MV-4-11 (cell line): ENCODE measurements around the gene PPP1R3G.
A peak's percentile ranks its signal among the peaks of the same experiment; 100 is the strongest.

ENCODE experiments used
- DNase-seq: peaks from one replicate; lab custom pipeline; 2025; lab: John Stamatoyannopoulos, UW

Gene PPP1R3G

DNA sequence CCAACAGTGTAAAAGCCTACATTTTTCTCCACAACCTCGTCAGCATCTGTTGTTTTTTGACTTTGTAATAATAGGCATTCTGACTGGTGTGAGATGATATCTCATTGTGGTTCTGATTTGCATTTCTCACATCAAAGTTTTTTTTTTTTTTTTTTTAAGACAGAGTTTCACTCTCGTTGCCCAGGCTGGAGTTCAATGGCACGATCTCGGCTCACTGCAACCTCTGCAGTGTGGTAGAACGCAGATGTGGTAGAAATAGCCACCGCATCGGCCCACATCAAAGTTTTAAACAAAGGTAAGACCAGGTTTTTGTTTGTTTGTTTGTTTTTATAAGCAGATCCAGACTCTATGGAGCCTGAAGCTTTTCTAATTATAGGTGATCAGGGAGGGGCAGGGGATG, 12.7 kb upstream of the PPP1R3G start:
- DNase-seq = no peak

- DNase-seq = no peak
Observed at GRCh38 chr6:5073992-5074391, 11.1 kb upstream of the PPP1R3G start.

DNA sequence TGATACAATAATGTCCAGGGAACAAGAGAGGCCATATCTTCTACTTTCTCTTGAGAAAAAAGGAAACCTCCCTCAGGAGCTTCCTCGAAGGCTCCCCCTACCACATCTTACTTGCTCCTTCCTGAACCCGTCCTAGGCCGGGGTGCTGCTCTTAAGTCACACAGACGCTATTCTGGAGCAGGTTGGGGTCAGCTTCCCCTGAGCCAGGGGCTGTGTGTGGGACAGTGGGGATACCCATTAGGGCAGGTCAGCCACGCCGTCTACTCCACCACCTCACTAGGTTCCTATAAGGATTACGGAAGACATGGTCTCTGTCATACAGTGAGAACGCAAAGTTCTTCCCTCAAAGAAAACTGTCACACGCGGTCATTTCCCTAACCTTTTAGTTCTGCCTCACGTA, 8.2 kb upstream of the PPP1R3G start:
- DNase-seq = no peak

DNA sequence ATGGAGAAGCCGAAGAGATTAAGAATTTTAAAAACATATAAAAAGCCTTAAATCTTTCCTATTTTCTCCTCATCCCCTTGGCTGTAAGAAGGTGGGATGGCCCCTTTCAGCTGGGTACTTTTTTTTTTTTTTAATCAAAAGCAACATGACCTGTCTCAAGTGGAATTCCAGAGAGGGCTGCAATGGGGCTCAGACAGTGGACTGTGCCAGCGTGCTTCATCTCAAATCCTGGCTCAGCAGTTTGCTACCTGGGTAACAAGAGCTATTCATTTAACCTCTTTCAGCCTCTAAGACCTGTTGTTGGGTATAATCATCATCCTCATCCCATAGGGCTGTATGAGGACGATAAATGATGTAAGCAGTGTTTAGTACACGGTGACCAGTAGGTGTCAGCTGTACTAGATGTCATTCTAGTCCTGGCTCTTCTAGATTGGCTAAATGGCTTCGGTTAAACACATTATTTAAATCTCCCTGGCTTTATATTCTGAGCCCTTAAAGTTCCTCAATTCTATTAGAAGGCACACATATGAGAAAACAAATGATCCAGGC, 6.9 kb upstream of the PPP1R3G start:
- peak; percentile 60 for DNase-seq

- no peak for DNase-seq
Observed at GRCh38 chr6:5079692-5080091, 5.4 kb upstream of the PPP1R3G start.

DNA sequence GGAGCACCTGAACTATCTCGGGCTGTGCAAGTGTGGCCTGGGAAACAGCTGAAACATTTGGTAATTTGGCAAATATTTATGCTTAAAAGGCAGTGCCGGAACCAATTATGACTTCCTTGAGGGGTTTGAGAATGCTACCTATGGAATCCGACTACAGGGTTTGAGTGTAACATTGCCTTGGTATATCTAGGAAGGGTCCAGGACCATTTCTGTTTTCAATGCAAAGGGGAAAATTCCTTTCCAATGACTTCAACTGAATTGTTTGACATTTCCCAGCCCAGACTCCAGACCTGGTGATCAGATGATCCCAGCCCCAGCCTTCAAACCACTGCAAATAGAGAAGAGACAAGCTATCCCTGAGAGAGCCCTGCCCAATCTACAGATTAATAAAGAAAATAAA, 4.6 kb upstream of the PPP1R3G start:
- DNase-seq = no peak

GRCh38 chr6:5081182-5081581, 4.0 kb upstream of the PPP1R3G start:
- no peak for DNase-seq

DNA sequence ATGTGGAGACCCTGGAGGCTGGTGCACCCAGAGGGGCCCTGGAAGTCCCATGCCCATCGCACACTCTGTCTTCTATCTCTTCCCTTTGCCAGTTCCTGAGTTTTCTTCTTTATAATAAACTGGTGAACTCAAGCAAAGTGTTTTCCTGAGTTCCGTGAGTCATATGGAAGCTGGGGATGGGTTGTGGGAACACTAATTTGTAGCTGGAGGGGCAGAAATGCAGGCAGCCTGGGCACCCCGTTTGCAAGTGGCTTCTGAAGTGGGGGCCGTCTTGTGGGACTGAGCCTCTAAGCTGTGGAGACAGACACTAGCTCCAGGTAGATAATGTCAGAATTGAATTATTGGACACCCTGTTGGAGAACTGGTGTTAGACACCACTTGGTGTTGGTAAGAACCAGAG, 3.2 kb upstream of the PPP1R3G start:
- DNase-seq = no peak

DNA sequence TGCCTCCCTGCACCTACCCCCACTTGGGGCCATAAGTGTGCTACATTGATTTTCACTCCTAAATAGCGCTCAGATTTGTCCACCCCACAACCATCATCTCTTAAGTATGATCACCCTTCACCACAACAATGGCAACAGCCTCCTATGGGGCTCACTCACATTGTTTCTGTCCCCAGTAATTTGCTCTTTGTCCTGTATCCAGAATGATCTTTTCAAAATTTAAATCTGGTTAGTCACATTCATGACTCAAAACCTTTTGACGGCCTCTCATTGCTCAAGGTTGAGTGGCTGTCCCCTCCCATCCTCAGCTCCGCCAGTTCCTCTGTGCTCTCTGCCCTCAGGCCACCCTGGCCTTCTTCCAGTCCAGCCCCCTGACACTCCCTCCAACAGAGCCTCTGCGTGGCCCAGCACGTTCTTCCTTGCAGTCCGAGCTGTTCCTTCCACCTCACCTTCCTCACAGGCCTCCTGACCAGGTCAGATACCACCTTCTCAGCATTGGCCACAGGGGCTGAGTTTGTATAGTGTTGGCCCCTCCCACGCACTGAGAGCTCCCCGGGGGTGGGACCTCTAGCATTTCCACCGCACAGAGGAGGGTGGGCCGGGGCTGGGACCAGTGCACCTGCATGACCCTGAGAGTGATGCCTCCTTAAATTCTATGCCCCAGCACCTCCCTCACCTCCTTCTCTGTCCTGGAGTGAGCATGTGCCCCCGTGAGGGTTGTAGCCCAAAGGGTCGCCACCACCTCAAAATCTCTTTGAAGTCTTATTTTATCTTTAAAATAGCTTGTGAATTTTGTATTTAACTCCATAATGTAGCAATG, 2.4 kb upstream of the PPP1R3G start:
- peak; percentile 37 for DNase-seq

- DNase-seq = no peak
Observed at GRCh38 chr6:5083307-5083583, 1.9 kb upstream of the PPP1R3G start.

GRCh38 chr6:5083813-5084359, 1.3 kb upstream of the PPP1R3G start:
- no peak for DNase-seq

- DNase-seq = no peak
Observed at GRCh38 chr6:5084360-5084780, 771 bp upstream of the PPP1R3G start.

DNA sequence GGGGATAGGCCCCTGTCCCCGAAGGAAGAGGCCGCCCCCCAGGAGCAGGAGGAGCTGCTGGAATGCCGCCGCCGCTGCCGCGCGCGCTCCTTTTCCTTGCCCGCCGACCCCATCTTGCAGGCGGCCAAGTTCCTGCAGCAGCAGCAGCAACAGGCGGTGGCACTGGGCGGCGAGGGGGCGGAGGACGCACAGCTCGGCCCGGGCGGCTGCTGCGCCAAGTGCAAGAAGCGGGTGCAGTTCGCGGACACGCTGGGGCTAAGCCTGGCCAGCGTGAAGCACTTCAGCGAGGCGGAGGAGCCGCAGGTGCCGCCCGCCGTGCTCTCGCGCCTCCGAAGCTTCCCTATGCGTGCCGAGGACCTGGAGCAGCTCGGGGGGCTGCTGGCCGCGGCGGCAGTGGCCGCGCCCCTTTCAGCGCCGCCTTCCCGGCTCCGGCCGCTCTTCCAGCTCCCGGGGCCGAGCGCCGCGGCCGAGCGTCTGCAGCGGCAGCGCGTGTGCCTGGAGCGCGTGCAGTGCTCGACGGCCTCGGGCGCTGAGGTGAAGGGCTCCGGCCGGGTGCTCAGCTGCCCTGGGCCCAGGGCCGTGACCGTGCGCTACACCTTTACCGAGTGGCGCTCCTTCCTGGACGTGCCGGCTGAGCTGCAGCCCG, 630 bp downstream of the PPP1R3G start:
- DNase-seq = no peak

- no peak for DNase-seq
Observed at GRCh38 chr6:5086294-5086890, 1.3 kb downstream of the PPP1R3G start.

- peak; percentile 94 for DNase-seq
Observed at GRCh38 chr6:5087389-5087788, 2.2 kb downstream of the PPP1R3G start.

DNA sequence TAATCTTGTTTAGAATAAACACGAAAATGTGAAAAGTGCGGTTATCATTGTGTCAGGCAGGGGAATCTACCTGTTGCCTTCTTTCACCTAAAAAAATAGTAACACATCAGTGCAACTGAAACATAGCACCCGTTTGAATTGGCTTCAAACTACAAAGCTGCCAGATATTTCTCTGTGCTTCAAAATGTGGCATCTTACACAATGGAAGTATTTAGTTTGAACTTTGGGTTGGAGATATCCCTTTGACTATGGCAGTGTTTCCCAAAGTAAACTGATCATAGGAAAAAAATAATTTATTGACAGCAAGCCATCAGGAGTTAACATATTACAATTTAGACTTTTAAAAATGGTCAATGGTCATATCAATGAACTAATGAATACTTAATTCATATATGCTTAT, 3.6 kb downstream of the PPP1R3G start:
- no peak for DNase-seq

DNA sequence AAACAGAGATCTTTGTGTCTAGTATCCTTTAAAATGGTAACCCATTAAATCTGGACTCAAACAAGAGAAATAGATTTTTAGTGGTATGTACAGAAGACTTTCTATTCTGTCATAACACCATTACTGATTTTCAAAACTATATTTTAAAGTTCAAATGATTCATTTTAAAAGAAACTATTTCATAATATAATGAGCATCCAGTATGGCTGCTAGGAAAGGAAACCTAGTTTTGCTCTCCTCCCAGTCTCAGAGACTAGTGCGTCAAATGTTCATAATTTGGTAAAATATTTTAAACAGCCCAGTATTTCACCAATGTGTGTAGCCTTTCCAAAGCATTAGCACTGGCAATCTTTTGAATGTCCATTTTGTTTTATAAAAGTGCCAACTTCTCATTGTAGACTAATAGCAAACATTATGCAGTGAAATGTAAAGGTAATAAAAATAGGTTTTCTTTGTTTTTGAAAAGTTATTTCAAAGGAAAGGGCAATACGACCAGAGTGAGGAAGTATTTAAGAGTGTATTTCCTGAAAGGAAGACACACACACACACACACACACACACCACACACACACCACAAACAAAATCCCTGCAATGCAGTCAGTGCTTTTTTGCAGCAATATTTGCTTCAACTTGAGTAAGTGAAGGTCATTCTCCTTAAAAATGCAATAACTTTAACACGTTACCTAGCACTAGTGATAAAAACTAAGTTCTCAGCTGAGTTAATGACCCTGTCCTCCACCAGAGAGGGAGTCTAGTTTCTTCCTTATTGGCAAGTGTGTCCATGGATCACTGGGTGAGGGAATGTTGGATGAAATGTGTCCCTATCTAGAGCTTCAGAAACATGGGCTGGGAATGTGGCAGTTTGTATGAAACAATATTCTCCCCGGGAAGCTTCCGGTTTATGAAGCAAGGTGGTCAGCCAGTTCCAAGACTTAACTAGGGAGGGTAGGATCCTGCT, 4.6 kb downstream of the PPP1R3G start:
- peak; percentile 48 for DNase-seq

- no peak for DNase-seq
Observed at GRCh38 chr6:5090603-5091002, 5.5 kb downstream of the PPP1R3G start.

- DNase-seq = no peak
Observed at GRCh38 chr6:5091210-5092069, 6.3 kb downstream of the PPP1R3G start.

DNA sequence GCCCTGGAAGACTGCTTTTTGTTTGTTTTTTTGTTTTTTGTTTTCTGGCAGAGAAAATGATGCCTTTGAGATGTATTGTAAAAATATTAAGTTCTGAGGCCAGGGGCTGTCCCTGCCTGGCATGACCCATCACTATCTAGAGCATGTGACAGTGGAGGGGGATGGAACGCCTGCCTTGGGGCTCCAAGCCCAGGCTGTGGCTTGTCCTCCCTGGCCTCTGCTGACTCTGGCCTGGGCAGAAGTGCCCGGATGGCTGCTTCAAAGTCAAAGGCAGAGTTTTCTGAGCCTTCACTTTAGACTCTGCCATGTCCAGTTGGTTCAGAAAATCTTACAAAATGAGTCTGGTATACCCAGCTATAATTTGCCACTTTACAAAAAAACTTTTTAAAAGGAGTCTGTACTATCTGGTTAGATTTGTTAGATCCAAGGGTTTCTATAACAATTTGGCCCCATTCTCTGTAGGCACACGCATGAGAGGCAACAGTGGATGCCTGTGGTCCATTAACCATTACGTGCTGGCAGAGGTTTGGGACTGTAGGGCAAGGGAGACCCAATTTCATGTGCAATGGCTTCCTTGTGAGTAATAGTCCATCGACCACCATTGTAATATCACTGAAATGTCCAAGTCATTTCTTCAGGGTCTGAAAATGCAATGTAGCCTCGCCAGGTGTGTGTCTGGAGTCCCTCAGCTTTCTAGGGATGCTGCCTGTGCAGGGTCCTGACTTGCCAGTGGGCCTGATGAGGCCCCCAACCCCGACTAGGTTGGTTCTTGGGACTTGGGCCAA, 8.3 kb downstream of the PPP1R3G start:
- no peak for DNase-seq
